ENCODE results near the gene ABCC11.

Gene ABCC11

GRCh38 chr16:48131201-48131935 is 116.0 kb downstream of the ABCC11 start:
- H3K27ac ChIP-seq, result no peak overlapping the region
- TF ChIP-seq, protein P1, sequence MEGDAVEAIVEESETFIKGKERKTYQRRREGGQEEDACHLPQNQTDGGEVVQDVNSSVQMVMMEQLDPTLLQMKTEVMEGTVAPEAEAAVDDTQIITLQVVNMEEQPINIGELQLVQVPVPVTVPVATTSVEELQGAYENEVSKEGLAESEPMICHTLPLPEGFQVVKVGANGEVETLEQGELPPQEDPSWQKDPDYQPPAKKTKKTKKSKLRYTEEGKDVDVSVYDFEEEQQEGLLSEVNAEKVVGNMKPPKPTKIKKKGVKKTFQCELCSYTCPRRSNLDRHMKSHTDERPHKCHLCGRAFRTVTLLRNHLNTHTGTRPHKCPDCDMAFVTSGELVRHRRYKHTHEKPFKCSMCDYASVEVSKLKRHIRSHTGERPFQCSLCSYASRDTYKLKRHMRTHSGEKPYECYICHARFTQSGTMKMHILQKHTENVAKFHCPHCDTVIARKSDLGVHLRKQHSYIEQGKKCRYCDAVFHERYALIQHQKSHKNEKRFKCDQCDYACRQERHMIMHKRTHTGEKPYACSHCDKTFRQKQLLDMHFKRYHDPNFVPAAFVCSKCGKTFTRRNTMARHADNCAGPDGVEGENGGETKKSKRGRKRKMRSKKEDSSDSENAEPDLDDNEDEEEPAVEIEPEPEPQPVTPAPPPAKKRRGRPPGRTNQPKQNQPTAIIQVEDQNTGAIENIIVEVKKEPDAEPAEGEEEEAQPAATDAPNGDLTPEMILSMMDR (conservative IDR thresholded peaks at IDR 0.05), result no peak
- TF ChIP-seq ZFX (IDR thresholded peaks at IDR 0.05), result no peak

- TF ChIP-seq ZFX (IDR thresholded peaks at IDR 0.05), result no peak
- TF ChIP-seq, protein P1 (conservative IDR thresholded peaks at IDR 0.05), result no peak
- H3K27ac ChIP-seq, result no peak overlapping the region
These were observed 117.4 kb downstream of the ABCC11 start for GRCh38 chr16:48129926-48130325.

- TF ChIP-seq, protein P1 (conservative IDR thresholded peaks at IDR 0.05), result no peak
- TF ChIP-seq ZFX (IDR thresholded peaks at IDR 0.05), result no peak
- H3K27ac ChIP-seq, result peak overlapping the region; percentile 34
These were observed 118.6 kb downstream of the ABCC11 start for GRCh38 chr16:48128769-48129168.

- no peak for TF ChIP-seq ZFX (IDR thresholded peaks at IDR 0.05)
- TF ChIP-seq, protein P1 (conservative IDR thresholded peaks at IDR 0.05), result no peak
- peak overlapping the region; percentile 45 for H3K27ac ChIP-seq
These were observed 120.3 kb downstream of the ABCC11 start for GRCh38 chr16:48126801-48127644.

DNA sequence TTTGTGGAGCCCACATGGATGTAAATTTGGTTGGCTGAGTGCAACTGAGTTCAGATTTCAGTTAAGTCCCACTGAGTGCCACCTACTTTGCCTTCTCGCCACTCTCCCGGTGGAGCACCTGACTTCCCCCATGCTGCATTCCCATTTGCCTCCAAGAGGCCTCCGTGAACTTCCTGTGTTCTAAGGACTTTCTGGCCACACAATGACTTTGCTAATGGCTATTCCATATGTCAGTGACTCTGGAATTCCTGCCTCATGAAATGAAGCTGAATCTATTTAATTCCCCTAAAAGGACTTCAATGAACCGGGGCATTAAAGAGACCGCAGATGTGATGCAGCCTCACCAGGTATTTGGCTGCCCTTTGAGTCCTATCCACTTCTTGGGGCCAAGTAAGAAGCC is 121.5 kb downstream of the ABCC11 start:
- TF ChIP-seq, protein P1 (conservative IDR thresholded peaks at IDR 0.05), result no peak
- TF ChIP-seq ZFX (IDR thresholded peaks at IDR 0.05), result no peak
- no peak overlapping the region for H3K27ac ChIP-seq

DNA sequence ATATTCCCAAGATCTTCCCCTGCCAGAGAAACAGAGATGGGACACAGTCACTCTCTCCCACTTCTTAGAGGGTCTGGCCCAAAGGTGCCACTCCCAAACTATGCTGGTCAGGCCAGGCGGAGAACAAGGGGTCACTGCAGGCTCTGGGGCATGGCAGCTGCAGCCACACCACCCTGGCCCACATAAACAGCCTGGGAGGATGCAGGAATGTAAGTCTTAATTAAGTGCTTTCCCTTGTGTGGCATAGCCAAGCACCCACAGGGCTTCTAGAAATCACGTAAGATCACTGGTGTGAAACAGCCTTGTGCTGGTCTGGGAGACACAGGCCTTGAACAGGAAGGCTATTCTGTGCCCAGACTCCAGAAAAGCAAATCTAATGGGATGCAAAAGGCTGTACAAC is 123.1 kb downstream of the ABCC11 start:
- no peak overlapping the region for H3K27ac ChIP-seq
- TF ChIP-seq ZFX (IDR thresholded peaks at IDR 0.05), result no peak
- TF ChIP-seq, protein P1 (conservative IDR thresholded peaks at IDR 0.05), result no peak
